Stomach (tissue), 9 donors: ENCODE data around the gene PINLYP. TPM values are rescaled to one million over a fixed set of nuclear protein-coding genes. Genes with fewer than 3 reads are reported as not detected.
A peak's percentile ranks its signal among the peaks of the same experiment; 100 is the strongest.

Experiments used
- DNase-seq, 2 donors: peaks; one replicate each; pipeline versions ENCODE4 v3.0.0 to v3.0.0-alpha.2; 2013 to 2019
- H3K27ac ChIP-seq, 5 donors: fragments of 200-600 bp in 4 of 5; sonication (generic) in 4 of 5; one replicate each; pipeline ENCODE4 v1.5.1; 2013 to 2019; ENCODE audit warnings: mild to moderate bottlenecking in 1 of 5, moderate library complexity in 1 of 5
- H3K27me3 ChIP-seq, 3 donors: fragments of 200-600 bp; sonication (generic); one replicate each; pipeline ENCODE4 v1.5.1; 2017 to 2019; ENCODE audit warnings: mixed run types in 1 of 3
- H3K36me3 ChIP-seq, 4 donors: fragments of 200-600 bp; sonication (generic); 1 replicate in 3 of 4; 2 replicates in 1 of 4; pipeline ENCODE4 v1.5.1; 2016 to 2019
- H3K4me1 ChIP-seq, 4 donors: fragments of 200-600 bp; sonication (generic); one replicate each; pipeline ENCODE4 v1.5.1; 2016 to 2019
- H3K4me3 ChIP-seq, 4 donors: fragments of 200-600 bp; sonication (generic) in 3 of 4; one replicate each; pipeline ENCODE4 v1.5.1; 2016 to 2019; ENCODE audit warnings: mild to moderate bottlenecking in 1 of 4
- H3K9me3 ChIP-seq, 4 donors: fragments of 200-600 bp; sonication (generic); one replicate each; pipeline ENCODE4 v1.5.1; 2016 to 2019
- CTCF ChIP-seq, 7 experiments: fragments of 450-650 bp in 4 of 7; fragments of 200-600 bp in 3 of 7; sonication (generic) in 3 of 7; IDR thresholded peaks; one replicate each; pipeline ENCODE4 v1.5.1; 2016 to 2019; ENCODE audit warnings: antibody characterized with exemption in 7 of 7, control low read depth in 2 of 7, mild to moderate bottlenecking in 1 of 7
- EP300 ChIP-seq: sonication (generic); formaldehyde crosslinking; IDR thresholded peaks from one replicate; pipeline ENCODE4 v1.6.1; 2017; ENCODE audit warnings: antibody characterized with exemption
- POLR2A ChIP-seq, 4 donors: fragments of 450-650 bp; IDR thresholded peaks; one replicate each; pipeline ENCODE4 v1.6.1; 2016; ENCODE audit warnings: antibody characterized with exemption in 4 of 4, control low read depth in 2 of 4, mild to moderate bottlenecking in 1 of 4, moderate library complexity in 1 of 4
- POLR2AphosphoS5 ChIP-seq, 3 donors: sonication (generic); formaldehyde crosslinking; IDR thresholded peaks; one replicate each; pipeline ENCODE4 v1.6.1; 2016; ENCODE audit warnings: antibody characterized with exemption in 3 of 3
- WGBS, 5 donors: extraction: QIAGEN DNeasy Blood & Tissue Kit in 3 of 5; methylation state at CpG; one replicate each; pipeline versions ENCODE4 v1.1.5 to v1.1.7; 2013 to 2018; 5-methylcytosine and 5-hydroxymethylcytosine counted together
- intact Hi-C: fragments of 100-400 bp; cut with DNase I; formaldehyde crosslinking; loops from one replicate; pipeline ENCODE4 v1.15.1; 2023; ENCODE audit warnings: low total_unique reads
- polyA plus RNA-seq, 3 donors: library from polyadenylated mRNA; stranded (reverse); fragments of 200-250 nt; gene quantifications; one replicate each; pipeline ENCODE4 v1.2.3, GENCODE V29; 2013
- total RNA-seq, 5 donors: library from RNA; depleted of rRNA; stranded (reverse); fragments of >200 nt; gene quantifications; one replicate each; pipeline versions ENCODE4 v1.1.0 to v1.2.3, GENCODE V29; 2014 to 2016
- donor health status: healthy with polysubstance abuse.
- donor health status: Bipolar disorder and iron deficiency.
- donor health status: healthy.

Gene PINLYP
- total and polyA plus RNA-seq, 8 donors: 0.14 to 18.7 (median 8.0) TPM; not detected in 1

GRCh38 chr19:43591904-43592772 lies 16.5 kb downstream of the PINLYP start:
- 93 to 98% (median 96%) methylated on average over 16 to 63 of the region's 63 CpGs for WGBS, 5 donors
- no peak for DNase-seq
- Histone ChIP-seq H3K4me3 (no peak overlapping the region), H3K27me3 (no peaks in the 10 kb centered on the region), H3K27ac (no peak overlapping the region), H3K36me3 (peaks cover 20 to 56% (median 48%) of the 10 kb centered on the region in 4 donors), H3K9me3 (no peaks in the 10 kb centered on the region), H3K4me1 (peaks cover 22 to 49% (median 34%) of the 10 kb centered on the region in 4 donors)
- TF ChIP-seq CTCF (IDR thresholded peaks at IDR 0.05) (no peak), EP300 (no peak), POLR2A (IDR thresholded peaks at IDR 0.05) (no peak), POLR2AphosphoS5 (IDR thresholded peaks at IDR 0.05) (no peak)
- intact Hi-C loops: no loop called here

- peaks cover 20 to 56% (median 48%) of the 10 kb centered on the region in 4 donors for H3K36me3 ChIP-seq
- H3K27ac ChIP-seq: no peak overlapping the region
- no peak for DNase-seq
- TF ChIP-seq EP300 (no peak), POLR2A (IDR thresholded peaks at IDR 0.05) (no peak), POLR2AphosphoS5 (IDR thresholded peaks at IDR 0.05) (no peak), CTCF (IDR thresholded peaks at IDR 0.05) (no peak)
- peaks cover 29 to 57% (median 41%) of the 10 kb centered on the region in 4 donors for H3K4me1 ChIP-seq
- H3K27me3 ChIP-seq: no peaks in the 10 kb centered on the region
- intact Hi-C loops: no loop called here
- 93 to 96% (median 95%) methylated on average over 35 to 37 of the region's 37 CpGs for WGBS, 5 donors
- H3K4me3 ChIP-seq: no peak overlapping the region
- H3K9me3 ChIP-seq: no peaks in the 10 kb centered on the region
Measured at GRCh38 chr19:43592800-43593350, 17.3 kb downstream of the PINLYP start.

GRCh38 chr19:43594081-43594697 lies 18.6 kb downstream of the PINLYP start:
- peaks cover 34 to 63% (median 50%) of the 10 kb centered on the region in 4 donors for H3K4me1 ChIP-seq
- no peaks in the 10 kb centered on the region for H3K27me3 ChIP-seq
- intact Hi-C loops: no loop called here
- H3K4me3 ChIP-seq: peak overlapping the region; percentile 62 to 74 (median 67)
- TF ChIP-seq POLR2A (IDR thresholded peaks at IDR 0.05): no peak
- no peaks in the 10 kb centered on the region for H3K9me3 ChIP-seq
- 83 to 89% (median 86%) methylated on average over 9 to 10 of the region's 10 CpGs for WGBS, 5 donors
- DNase-seq: no peak
- H3K36me3 ChIP-seq: peaks cover 27 to 59% (median 55%) of the 10 kb centered on the region in 4 donors
- peak overlapping the region in 4 of 5 donors; percentile 95 to 96 (median 96) for H3K27ac ChIP-seq

GRCh38 chr19:43594710-43595604 lies 19.4 kb downstream of the PINLYP start:
- no peaks in the 10 kb centered on the region for H3K27me3 ChIP-seq
- DNase-seq: peak; percentile 56 to 91
- peaks cover 34 to 66% (median 53%) of the 10 kb centered on the region in 4 donors for H3K4me1 ChIP-seq
- no peaks in the 10 kb centered on the region for H3K9me3 ChIP-seq
- WGBS, 5 donors: 1 to 3% (median 2%) methylated on average over 21 to 64 of the region's 64 CpGs
- H3K36me3 ChIP-seq: peaks cover 33 to 61% (median 56%) of the 10 kb centered on the region in 4 donors
- peak overlapping the region; percentile 62 to 74 (median 67) for H3K4me3 ChIP-seq
- TF ChIP-seq POLR2A (IDR thresholded peaks at IDR 0.05): no peak
- TF ChIP-seq POLR2AphosphoS5 (IDR thresholded peaks at IDR 0.05): peak in 1 of 3 donors; percentile 11
- TF ChIP-seq CTCF (IDR thresholded peaks at IDR 0.05): peak in 5 of 7 experiments; percentile 46 to 55 (median 51)
- peak overlapping the region; percentile 74 to 96 (median 96) for H3K27ac ChIP-seq
- intact Hi-C loops: no loop called here
